NCI-H128 (cell line): ENCODE measurements around the gene TRABD2B.

Experiments
- DNase-seq: peaks from one replicate; lab custom pipeline; 2025; ENCODE audit not compliant: unreplicated experiment; lab: John Stamatoyannopoulos, UW

TRABD2B gene

GRCh38 chr1:47993881-47994625, 3.1 kb downstream of the TRABD2B start:
- DNase-seq = no peak

GRCh38 chr1:47993416-47993740, 3.8 kb downstream of the TRABD2B start:
- no peak for DNase-seq

GRCh38 chr1:47992720-47993415, 4.3 kb downstream of the TRABD2B start:
- no peak for DNase-seq

GRCh38 chr1:47991673-47992072, 5.5 kb downstream of the TRABD2B start:
- DNase-seq = no peak

- no peak for DNase-seq
Measured at GRCh38 chr1:47991187-47991586, 6.0 kb downstream of the TRABD2B start.

GRCh38 chr1:47990286-47990685, 6.9 kb downstream of the TRABD2B start:
- DNase-seq = no peak

GRCh38 chr1:47987601-47988000, 9.6 kb downstream of the TRABD2B start:
- no peak for DNase-seq

GRCh38 chr1:47986761-47987200, 10.4 kb downstream of the TRABD2B start:
- no peak for DNase-seq

GRCh38 chr1:47985018-47985417, 12.2 kb downstream of the TRABD2B start:
- no peak for DNase-seq

- no peak for DNase-seq
Measured at GRCh38 chr1:47984175-47984789, 12.9 kb downstream of the TRABD2B start.

- no peak for DNase-seq
Measured at GRCh38 chr1:47983691-47984090, 13.5 kb downstream of the TRABD2B start.

- no peak for DNase-seq
Measured at GRCh38 chr1:47981667-47982350, 15.4 kb downstream of the TRABD2B start.

- no peak for DNase-seq
Measured at GRCh38 chr1:47980501-47980900, 16.7 kb downstream of the TRABD2B start.

GRCh38 chr1:47979724-47980123, 17.5 kb downstream of the TRABD2B start:
- no peak for DNase-seq

- DNase-seq = no peak
Measured at GRCh38 chr1:47978486-47978885, 18.7 kb downstream of the TRABD2B start.

GRCh38 chr1:47976728-47977127, 20.5 kb downstream of the TRABD2B start:
- DNase-seq = no peak

GRCh38 chr1:47976267-47976666, 20.9 kb downstream of the TRABD2B start:
- no peak for DNase-seq

GRCh38 chr1:47975302-47975921, 21.8 kb downstream of the TRABD2B start:
- DNase-seq = no peak

- DNase-seq = no peak
Measured at GRCh38 chr1:47972864-47973432, 24.2 kb downstream of the TRABD2B start.

- no peak for DNase-seq
Measured at GRCh38 chr1:47971385-47972160, 25.6 kb downstream of the TRABD2B start.
